ENCODE results near the gene PABPN1. TPM values are rescaled to one million over a fixed set of nuclear protein-coding genes. Genes with fewer than 3 reads are reported as not detected.
A peak's percentile ranks its signal among the peaks of the same experiment; 100 is the strongest.

PABPN1 gene
- total and polyA plus RNA-seq, 2 of the 13 experiments (the other 11 are each of a cell fraction or from before 2014, with no cell fraction given) = 233 to 524 TPM

GRCh38 chr14:23284654-23285529, 36.4 kb upstream of the PABPN1 start (continued):
- no peak for TF ChIP-seq ZNF280D (CRISPR knock-in tag; IDR thresholded peaks at IDR 0.05)
- 0 out of 2 replicates have a peak, but pooled peaks have one; percentile 68 for TF ChIP-seq ZNF343 (CRISPR knock-in tag; IDR thresholded peaks at IDR 0.05)
- TF ChIP-seq ATRX (CRISPR knock-in tag; IDR thresholded peaks at IDR 0.05; ENCODE audit: borderline replicate concordance) = no peak
- TF ChIP-seq, protein P1, sequence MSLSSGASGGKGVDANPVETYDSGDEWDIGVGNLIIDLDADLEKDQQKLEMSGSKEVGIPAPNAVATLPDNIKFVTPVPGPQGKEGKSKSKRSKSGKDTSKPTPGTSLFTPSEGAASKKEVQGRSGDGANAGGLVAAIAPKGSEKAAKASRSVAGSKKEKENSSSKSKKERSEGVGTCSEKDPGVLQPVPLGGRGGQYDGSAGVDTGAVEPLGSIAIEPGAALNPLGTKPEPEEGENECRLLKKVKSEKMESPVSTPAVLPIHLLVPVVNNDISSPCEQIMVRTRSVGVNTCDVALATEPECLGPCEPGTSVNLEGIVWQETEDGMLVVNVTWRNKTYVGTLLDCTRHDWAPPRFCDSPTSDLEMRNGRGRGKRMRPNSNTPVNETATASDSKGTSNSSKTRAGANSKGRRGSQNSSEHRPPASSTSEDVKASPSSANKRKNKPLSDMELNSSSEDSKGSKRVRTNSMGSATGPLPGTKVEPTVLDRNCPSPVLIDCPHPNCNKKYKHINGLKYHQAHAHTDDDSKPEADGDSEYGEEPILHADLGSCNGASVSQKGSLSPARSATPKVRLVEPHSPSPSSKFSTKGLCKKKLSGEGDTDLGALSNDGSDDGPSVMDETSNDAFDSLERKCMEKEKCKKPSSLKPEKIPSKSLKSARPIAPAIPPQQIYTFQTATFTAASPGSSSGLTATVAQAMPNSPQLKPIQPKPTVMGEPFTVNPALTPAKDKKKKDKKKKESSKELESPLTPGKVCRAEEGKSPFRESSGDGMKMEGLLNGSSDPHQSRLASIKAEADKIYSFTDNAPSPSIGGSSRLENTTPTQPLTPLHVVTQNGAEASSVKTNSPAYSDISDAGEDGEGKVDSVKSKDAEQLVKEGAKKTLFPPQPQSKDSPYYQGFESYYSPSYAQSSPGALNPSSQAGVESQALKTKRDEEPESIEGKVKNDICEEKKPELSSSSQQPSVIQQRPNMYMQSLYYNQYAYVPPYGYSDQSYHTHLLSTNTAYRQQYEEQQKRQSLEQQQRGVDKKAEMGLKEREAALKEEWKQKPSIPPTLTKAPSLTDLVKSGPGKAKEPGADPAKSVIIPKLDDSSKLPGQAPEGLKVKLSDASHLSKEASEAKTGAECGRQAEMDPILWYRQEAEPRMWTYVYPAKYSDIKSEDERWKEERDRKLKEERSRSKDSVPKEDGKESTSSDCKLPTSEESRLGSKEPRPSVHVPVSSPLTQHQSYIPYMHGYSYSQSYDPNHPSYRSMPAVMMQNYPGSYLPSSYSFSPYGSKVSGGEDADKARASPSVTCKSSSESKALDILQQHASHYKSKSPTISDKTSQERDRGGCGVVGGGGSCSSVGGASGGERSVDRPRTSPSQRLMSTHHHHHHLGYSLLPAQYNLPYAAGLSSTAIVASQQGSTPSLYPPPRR (CRISPR knock-in tag; IDR thresholded peaks at IDR 0.05; ENCODE audit: borderline replicate concordance) = no peak
- TF ChIP-seq MTA3 (CRISPR knock-in tag; IDR thresholded peaks at IDR 0.05) = no peak
- TF ChIP-seq, protein P2, sequence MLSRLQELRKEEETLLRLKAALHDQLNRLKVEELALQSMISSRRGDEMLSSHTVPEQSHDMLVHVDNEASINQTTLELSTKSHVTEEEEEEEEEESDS (CRISPR knock-in tag; IDR thresholded peaks at IDR 0.05; ENCODE audit: borderline replicate concordance) = no peak
- TF ChIP-seq SOX13 (IDR thresholded peaks at IDR 0.05) = 0 out of 2 replicates have a peak, but pooled peaks have one; percentile 17
- TF ChIP-seq SOX13 (CRISPR knock-in tag; conservative IDR thresholded peaks at IDR 0.05 in 1 of 2, IDR thresholded peaks at IDR 0.05 in 1 of 2) = 0 out of 4 replicates have a peak, but pooled peaks of 1 of the 2 experiments have one; percentile 42
- no peak for TF ChIP-seq MAFG (CRISPR knock-in tag; IDR thresholded peaks at IDR 0.05)
- TF ChIP-seq, protein P3, sequence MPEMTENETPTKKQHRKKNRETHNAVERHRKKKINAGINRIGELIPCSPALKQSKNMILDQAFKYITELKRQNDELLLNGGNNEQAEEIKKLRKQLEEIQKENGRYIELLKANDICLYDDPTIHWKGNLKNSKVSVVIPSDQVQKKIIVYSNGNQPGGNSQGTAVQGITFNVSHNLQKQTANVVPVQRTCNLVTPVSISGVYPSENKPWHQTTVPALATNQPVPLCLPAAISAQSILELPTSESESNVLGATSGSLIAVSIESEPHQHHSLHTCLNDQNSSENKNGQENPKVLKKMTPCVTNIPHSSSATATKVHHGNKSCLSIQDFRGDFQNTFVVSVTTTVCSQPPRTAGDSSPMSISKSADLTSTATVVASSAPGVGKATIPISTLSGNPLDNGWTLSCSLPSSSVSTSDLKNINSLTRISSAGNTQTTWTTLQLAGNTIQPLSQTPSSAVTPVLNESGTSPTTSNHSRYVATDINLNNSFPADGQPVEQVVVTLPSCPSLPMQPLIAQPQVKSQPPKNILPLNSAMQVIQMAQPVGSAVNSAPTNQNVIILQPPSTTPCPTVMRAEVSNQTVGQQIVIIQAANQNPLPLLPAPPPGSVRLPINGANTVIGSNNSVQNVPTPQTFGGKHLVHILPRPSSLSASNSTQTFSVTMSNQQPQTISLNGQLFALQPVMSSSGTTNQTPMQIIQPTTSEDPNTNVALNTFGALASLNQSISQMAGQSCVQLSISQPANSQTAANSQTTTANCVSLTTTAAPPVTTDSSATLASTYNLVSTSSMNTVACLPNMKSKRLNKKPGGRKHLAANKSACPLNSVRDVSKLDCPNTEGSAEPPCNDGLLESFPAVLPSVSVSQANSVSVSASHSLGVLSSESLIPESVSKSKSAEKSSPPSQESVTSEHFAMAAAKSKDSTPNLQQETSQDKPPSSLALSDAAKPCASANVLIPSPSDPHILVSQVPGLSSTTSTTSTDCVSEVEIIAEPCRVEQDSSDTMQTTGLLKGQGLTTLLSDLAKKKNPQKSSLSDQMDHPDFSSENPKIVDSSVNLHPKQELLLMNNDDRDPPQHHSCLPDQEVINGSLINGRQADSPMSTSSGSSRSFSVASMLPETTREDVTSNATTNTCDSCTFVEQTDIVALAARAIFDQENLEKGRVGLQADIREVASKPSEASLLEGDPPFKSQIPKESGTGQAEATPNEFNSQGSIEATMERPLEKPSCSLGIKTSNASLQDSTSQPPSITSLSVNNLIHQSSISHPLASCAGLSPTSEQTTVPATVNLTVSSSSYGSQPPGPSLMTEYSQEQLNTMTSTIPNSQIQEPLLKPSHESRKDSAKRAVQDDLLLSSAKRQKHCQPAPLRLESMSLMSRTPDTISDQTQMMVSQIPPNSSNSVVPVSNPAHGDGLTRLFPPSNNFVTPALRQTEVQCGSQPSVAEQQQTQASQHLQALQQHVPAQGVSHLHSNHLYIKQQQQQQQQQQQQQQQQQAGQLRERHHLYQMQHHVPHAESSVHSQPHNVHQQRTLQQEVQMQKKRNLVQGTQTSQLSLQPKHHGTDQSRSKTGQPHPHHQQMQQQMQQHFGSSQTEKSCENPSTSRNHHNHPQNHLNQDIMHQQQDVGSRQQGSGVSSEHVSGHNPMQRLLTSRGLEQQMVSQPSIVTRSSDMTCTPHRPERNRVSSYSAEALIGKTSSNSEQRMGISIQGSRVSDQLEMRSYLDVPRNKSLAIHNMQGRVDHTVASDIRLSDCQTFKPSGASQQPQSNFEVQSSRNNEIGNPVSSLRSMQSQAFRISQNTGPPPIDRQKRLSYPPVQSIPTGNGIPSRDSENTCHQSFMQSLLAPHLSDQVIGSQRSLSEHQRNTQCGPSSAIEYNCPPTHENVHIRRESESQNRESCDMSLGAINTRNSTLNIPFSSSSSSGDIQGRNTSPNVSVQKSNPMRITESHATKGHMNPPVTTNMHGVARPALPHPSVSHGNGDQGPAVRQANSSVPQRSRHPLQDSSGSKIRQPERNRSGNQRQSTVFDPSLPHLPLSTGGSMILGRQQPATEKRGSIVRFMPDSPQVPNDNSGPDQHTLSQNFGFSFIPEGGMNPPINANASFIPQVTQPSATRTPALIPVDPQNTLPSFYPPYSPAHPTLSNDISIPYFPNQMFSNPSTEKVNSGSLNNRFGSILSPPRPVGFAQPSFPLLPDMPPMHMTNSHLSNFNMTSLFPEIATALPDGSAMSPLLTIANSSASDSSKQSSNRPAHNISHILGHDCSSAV (CRISPR knock-in tag; IDR thresholded peaks at IDR 0.05; ENCODE audit: borderline replicate concordance) = no peak
